ENCODE data around the gene RNLS.

The RNLS gene

DNA sequence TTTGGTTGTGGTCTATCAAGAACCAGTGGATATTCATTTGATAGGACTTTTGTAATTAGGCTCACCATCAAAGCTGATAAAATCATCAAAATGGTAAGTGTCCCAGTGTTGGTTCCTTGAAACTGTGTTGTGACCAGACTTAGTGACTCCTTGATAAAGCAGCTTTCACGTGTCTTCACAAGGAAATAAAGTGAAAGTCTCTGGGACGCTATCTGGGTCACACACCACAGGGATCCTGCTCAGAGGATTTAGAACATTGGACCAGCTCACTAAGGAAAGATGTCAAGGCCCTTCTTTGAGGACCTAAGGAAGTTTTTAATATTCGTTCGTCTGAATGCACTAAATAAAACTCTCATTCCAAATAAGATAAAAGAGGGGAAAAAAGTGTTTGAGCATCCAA is 193.1 kb downstream of the RNLS start:
- TF ChIP-seq, protein P1, sequence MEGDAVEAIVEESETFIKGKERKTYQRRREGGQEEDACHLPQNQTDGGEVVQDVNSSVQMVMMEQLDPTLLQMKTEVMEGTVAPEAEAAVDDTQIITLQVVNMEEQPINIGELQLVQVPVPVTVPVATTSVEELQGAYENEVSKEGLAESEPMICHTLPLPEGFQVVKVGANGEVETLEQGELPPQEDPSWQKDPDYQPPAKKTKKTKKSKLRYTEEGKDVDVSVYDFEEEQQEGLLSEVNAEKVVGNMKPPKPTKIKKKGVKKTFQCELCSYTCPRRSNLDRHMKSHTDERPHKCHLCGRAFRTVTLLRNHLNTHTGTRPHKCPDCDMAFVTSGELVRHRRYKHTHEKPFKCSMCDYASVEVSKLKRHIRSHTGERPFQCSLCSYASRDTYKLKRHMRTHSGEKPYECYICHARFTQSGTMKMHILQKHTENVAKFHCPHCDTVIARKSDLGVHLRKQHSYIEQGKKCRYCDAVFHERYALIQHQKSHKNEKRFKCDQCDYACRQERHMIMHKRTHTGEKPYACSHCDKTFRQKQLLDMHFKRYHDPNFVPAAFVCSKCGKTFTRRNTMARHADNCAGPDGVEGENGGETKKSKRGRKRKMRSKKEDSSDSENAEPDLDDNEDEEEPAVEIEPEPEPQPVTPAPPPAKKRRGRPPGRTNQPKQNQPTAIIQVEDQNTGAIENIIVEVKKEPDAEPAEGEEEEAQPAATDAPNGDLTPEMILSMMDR (IDR thresholded peaks at IDR 0.05; ENCODE audit: low read length, missing control alignments): no peak
- DNase-seq (ENCODE audit: low read depth): no peak
- no peak overlapping the region for H3K4me3 ChIP-seq (replicated peaks; ENCODE audit: low read depth, low read length)

DNA sequence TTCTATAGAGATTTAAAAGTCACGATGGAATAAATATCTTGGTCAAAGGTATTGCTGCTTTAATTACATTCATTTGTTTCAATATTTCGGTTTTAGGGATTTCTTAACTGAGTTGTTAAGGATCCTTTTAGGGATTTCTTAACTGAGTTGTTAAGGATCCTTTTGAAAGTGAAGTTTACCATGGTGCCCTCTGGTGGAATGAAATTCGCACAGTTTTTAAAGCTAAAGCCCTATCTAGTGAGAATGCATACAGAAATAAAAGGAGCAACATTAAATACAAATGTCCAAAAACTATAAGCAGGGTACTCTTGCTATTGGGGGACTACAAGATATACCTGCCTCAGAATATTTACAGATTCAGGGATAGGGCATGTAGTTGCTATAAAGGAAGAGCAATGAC is 193.7 kb downstream of the RNLS start:
- no peak overlapping the region for H3K4me3 ChIP-seq (replicated peaks; ENCODE audit: low read depth, low read length)
- peak; percentile 82 for DNase-seq (ENCODE audit: low read depth)
- TF ChIP-seq, protein P1 (IDR thresholded peaks at IDR 0.05; ENCODE audit: low read length, missing control alignments): peak; percentile 64

DNA sequence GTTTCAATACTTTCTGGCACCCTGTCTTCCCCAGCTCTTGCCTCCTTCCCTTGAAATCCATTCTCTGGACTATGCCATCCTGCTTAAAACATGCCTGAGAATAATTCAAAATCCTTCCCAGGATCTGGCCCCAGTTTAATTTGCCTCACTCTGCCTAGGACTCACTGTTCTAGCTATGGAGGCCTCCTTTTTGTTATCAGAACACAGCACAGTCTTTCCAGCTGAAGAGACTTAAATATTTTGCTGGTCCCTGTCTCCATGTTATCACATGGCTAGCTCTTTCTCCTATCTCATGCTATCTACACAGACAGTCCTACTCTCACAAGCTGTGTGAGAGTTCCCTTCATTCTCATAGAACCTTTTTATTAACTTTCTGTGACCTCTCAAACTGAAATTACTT is 194.8 kb downstream of the RNLS start:
- DNase-seq (ENCODE audit: low read depth): no peak
- no peak overlapping the region for H3K4me3 ChIP-seq (replicated peaks; ENCODE audit: low read depth, low read length)
- TF ChIP-seq, protein P1 (IDR thresholded peaks at IDR 0.05; ENCODE audit: low read length, missing control alignments): no peak

DNA sequence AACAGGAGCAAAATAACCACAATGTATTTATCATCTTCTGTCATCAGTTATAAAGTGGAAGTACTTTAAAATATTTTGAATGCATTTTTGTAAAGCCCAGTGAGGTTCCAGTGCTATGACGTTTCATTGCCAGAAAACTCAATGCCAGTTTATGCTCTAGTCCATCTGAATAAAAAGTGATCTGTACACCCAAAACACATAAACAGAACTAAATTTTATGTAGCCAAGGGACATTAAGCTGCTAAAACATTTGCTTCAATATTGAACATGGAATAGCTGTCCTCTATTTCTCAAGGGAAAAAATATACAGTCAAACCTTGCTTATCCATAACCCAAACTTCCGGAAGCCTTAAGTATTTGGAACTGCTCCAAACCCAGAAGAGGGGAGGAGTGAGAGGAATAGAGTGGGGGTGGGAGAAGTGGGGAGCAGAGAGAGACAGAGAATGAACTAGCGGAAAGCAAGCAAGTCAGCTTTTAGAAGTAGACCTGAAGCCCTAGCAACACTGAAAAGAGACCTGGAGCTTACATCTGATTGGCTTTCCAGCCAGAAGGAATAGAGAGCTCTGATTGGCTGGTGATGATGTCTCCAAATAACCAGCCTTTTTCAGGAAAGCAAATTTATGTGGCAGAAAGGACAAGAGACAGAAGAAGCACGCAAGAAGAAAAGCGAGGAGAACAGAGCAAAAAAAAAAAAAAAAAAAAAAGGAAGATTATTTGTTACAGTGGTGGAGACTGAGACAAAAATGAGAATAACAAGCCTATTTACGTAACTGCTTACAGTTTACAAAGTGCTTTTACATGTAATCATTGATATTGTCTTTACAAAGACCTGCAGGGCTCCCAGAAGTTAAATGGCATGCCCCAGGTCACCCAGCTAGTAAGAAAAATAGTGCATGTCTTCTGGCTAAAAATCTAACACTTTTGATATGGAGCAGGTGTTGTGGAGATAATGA is 196.0 kb downstream of the RNLS start:
- peak overlapping the region; percentile 2 for H3K4me3 ChIP-seq (replicated peaks; ENCODE audit: low read depth, low read length)
- DNase-seq (ENCODE audit: low read depth): peak; percentile 88
- TF ChIP-seq, protein P1 (IDR thresholded peaks at IDR 0.05; ENCODE audit: low read length, missing control alignments): no peak

DNA sequence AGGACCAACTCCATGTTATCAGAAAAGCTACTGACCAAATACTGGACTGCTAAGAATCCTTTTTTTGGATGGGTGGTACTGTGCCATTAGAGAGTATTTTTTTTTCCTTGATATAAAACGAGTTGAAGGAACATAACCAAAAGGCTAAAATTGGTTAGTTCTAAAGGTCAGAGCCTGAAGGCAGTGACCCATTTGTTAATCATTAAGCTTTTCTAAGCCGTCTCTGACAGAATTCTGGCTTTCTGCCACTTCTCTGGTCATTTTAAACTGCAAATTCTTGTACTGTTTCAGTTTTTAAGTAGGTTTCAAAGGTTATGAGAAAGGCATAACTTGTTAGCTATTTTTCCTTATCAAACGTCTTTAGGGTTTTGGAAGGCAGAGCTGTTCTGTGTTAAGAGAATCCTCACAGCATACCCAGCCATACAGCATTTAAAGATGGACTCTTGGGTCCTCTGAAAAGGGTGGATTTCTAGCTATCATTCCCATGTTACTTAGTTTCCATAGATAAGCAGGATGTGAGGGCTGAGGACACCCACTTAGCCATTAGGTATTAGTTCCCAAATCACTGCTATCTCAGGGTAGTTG is 196.8 kb downstream of the RNLS start:
- no peak overlapping the region for H3K4me3 ChIP-seq (replicated peaks; ENCODE audit: low read depth, low read length)
- peak; percentile 34 for DNase-seq (ENCODE audit: low read depth)
- TF ChIP-seq, protein P1 (IDR thresholded peaks at IDR 0.05; ENCODE audit: low read length, missing control alignments): no peak

DNA sequence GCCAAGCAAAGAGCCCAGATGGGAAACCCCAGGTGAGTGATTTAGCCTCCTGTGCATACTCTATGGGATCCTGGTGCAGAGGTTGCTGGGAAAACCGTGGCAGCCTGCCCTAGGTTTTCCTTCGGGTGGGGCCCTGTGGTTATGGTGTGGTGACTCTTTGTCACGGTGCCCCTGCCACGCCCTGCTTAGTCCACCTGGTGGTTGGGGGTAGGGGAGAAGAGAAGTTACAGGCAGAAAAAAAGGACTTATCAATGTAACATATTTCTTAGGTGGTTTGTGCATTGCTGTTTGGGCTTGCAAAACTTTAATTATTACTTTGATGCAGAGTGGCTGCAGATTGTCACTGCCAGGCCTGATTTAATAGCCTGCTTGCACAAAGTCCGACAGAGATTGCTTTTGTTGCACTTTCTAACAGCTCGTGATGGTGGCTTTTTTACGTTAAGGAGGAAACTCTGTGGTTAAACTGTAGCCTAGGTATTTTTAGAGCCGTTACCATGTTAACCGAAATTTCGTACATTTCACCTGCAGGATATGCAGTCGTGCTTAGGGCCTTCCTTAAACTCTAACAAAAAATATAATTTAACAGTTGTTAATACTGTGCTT is 197.4 kb downstream of the RNLS start:
- no peak for DNase-seq (ENCODE audit: low read depth)
- H3K4me3 ChIP-seq (replicated peaks; ENCODE audit: low read depth, low read length): no peak overlapping the region
- TF ChIP-seq, protein P1 (IDR thresholded peaks at IDR 0.05; ENCODE audit: low read length, missing control alignments): no peak
